Smooth muscle cell (in vitro differentiated cells): Measurements from ENCODE around the gene UVSSA. TPM values are rescaled to one million over a fixed set of nuclear protein-coding genes. Genes with fewer than 3 reads are reported as not detected.

ENCODE experiments used
- DNase-seq: peaks from one replicate; lab custom pipeline; 2025; ENCODE audit not compliant: unreplicated experiment; lab: John Stamatoyannopoulos, UW
- H2AFZ ChIP-seq: fragments of 200-600 bp; sonication (generic); 2 replicates; pipeline ENCODE4 v1.6.0; 2016; ENCODE audit warnings: antibody characterized with exemption, low read depth, mild to moderate bottlenecking
- H3F3A ChIP-seq: fragments of 200-600 bp; sonication (generic); 2 replicates; pipeline ENCODE4 v1.6.0; 2017; ENCODE audit warnings: antibody characterized with exemption, low read depth
- H3K27ac ChIP-seq: fragments of 200-600 bp; sonication (generic); 2 replicates; pipeline ENCODE4 v1.5.1; 2016; ENCODE audit warnings: low read depth, mild to moderate bottlenecking
- H3K27me3 ChIP-seq: fragments of 200-600 bp; sonication (generic); 2 replicates; pipeline ENCODE4 v1.6.1; 2016; ENCODE audit warnings: low read depth, mild to moderate bottlenecking
- H3K36me3 ChIP-seq: fragments of 200-600 bp; sonication (generic); 2 replicates; pipeline ENCODE4 v1.5.1; 2016; ENCODE audit warnings: low read depth
- H3K4me1 ChIP-seq: fragments of 200-600 bp; sonication (generic); 2 replicates; pipeline ENCODE4 v1.5.1; 2016; ENCODE audit warnings: low read depth
- H3K4me2 ChIP-seq: fragments of 200-600 bp; sonication (generic); 2 replicates; pipeline ENCODE4 v1.6.0; 2016; ENCODE audit warnings: mild to moderate bottlenecking
- H3K4me3 ChIP-seq: fragments of 200-600 bp; sonication (generic); 2 replicates; pipeline ENCODE4 v1.5.1; 2016; ENCODE audit warnings: mild to moderate bottlenecking
- H3K79me2 ChIP-seq: fragments of 200-600 bp; sonication (generic); 2 replicates; pipeline ENCODE4 v1.6.0; 2016; ENCODE audit warnings: low read depth, mild to moderate bottlenecking
- H3K9ac ChIP-seq: fragments of 200-600 bp; sonication (generic); 2 replicates; pipeline ENCODE4 v1.6.0; 2016; ENCODE audit warnings: low read depth
- H3K9me3 ChIP-seq: fragments of 200-600 bp; sonication (generic); replicated peaks from 2 replicates; pipeline ENCODE4 v1.5.1; 2016; ENCODE audit warnings: low read depth
- H4K20me1 ChIP-seq: fragments of 200-600 bp; sonication (generic); 2 replicates; pipeline ENCODE4 v1.6.0; 2016; ENCODE audit warnings: low read depth
- WGBS: methylation state at CpG from one replicate; pipeline ENCODE4 v1.1.7; 2016; ENCODE audit warnings: low lambda C conversion rate; 5-methylcytosine and 5-hydroxymethylcytosine counted together
- polyA plus RNA-seq: library from polyadenylated mRNA; unstranded; fragments of >200 nt; fragmentation: Nextera tagmentation; extraction: Ambion mirVana; gene quantifications from 2 replicates; pipeline ENCODE4 v1.2.1, GENCODE V29; 2016
- total RNA-seq: library from RNA; depleted of rRNA; stranded (reverse); fragments of >200 nt; gene quantifications from 2 replicates; pipeline ENCODE4 v1.2.3, GENCODE V29; 2014
- TF ChIP-seq, protein P1 (sequence below): fragments of 200-600 bp; sonication (generic); IDR thresholded peaks from 2 replicates; pipeline ENCODE4 v1.5.1; 2017; ENCODE audit warnings: borderline replicate concordance, mild to moderate bottlenecking, antibody characterized with exemption; ENCODE audit not compliant: insufficient read depth, poor library complexity, severe bottlenecking

UVSSA gene
- total and polyA plus RNA-seq, 2 experiments from 2014 or later: 9.0 to 13.0 TPM

DNA sequence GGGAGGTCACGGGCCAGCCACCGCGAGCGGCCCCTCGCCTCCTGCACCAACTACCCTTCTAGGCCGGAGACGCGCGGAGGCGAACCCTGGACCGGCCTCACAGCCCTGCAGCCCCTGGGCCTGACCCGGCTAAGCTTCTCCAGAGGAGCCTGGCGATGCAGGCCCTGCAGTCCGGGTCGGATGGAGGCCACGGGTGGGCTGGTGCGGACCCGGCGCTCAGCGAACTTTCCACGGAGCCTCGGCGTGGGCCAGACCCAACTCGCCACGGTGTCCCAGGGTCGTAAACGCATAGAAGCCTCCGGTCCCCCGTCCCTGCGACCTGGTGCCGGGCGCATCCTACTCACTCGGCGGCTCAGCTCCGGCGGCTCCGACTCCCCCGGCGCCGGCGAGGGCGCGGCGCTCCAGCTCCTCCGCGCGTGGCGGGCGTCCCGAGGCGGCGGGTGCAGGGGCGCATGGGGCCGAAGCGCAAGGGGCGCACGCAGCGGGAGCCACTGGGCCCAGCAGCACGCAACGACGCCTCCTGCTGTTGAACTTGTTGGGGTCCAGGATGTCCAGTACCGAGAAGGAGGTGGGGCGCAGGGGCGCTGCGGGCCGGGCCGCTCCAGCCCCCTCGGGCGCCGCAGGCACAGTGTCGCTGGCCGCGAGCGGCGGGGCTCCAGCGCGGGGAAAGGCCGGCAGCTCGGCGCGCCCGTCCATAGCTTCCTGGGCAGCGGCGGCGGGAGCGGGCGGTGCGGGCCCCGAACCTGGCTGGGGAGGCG lies 58.8 kb downstream of the UVSSA start:
- Histone ChIP-seq H3K27ac (no peak overlapping the region), H4K20me1 (no peaks in the 10 kb centered on the region), H3K36me3 (no peaks in the 10 kb centered on the region), H3K4me2 (no peak overlapping the region), H3K9ac (no peak overlapping the region), H3K9me3 (no peaks in the 10 kb centered on the region), H3F3A (no peaks in the 10 kb centered on the region), H2AFZ (no peak overlapping the region), H3K4me1 (no peaks in the 10 kb centered on the region), H3K4me3 (no peak overlapping the region), H3K27me3 (peaks cover 86% of the 10 kb centered on the region), H3K79me2 (no peaks in the 10 kb centered on the region)
- 39% methylated on average over 81 of the region's 90 CpGs for WGBS
- TF ChIP-seq, protein P1, sequence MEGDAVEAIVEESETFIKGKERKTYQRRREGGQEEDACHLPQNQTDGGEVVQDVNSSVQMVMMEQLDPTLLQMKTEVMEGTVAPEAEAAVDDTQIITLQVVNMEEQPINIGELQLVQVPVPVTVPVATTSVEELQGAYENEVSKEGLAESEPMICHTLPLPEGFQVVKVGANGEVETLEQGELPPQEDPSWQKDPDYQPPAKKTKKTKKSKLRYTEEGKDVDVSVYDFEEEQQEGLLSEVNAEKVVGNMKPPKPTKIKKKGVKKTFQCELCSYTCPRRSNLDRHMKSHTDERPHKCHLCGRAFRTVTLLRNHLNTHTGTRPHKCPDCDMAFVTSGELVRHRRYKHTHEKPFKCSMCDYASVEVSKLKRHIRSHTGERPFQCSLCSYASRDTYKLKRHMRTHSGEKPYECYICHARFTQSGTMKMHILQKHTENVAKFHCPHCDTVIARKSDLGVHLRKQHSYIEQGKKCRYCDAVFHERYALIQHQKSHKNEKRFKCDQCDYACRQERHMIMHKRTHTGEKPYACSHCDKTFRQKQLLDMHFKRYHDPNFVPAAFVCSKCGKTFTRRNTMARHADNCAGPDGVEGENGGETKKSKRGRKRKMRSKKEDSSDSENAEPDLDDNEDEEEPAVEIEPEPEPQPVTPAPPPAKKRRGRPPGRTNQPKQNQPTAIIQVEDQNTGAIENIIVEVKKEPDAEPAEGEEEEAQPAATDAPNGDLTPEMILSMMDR: no peak
- no peak for DNase-seq

DNA sequence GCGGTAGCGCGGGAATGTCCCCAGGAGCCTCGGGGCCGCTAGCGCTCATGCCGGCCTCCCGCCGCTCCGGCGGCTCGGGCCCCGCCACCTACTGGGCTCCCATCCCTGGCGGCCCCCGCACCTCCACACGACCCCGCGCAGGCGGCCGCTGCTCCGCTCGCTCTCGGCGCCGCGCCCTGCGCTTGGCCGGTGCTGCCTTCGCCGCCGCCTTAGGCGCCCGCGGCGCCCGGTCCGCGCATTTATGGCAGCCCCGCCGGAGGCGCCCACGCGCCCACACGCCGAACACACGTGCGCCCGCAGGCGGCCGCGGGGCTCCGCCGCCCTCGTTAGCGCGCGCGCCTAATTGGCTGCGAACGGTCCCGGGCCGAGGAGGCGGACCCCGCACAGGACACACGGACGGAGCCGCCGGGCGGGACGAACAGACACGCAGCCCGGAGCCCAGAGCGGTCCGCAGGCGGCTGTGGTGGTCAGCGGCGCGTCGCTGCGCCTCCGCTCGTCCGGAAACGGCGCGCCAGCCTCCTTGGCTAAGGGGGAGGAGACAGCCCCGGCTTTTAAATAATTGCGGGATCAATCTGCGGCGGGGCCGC lies 59.5 kb downstream of the UVSSA start, which contains the start of gene NKX1-1:
Gene NKX1-1 (minus strand): TSS at position 49 of the 587 bp plus-strand sequence. CDS start 0 bp downstream, at position 49.
- 11% methylated on average over 70 of the region's 91 CpGs for WGBS
- H3K9ac ChIP-seq: no peak within 1 kb of the TSS
- H4K20me1 ChIP-seq: no peaks in the 10 kb centered on the region
- no peaks in the 10 kb centered on the region for H3K36me3 ChIP-seq
- H3K4me1 ChIP-seq: no peaks in the 10 kb centered on the region
- H3K4me2 ChIP-seq: no peak within 1 kb of the TSS
- no peak within 1 kb of the TSS for H3K27ac ChIP-seq
- DNase-seq: no peak
- no peaks in the 10 kb centered on the region for H3K79me2 ChIP-seq
- H3K9me3 ChIP-seq: no peaks in the 10 kb centered on the region
- no peaks in the 10 kb centered on the region for H3F3A ChIP-seq
- H3K4me3 ChIP-seq: no peak within 1 kb of the TSS
- no peak within 1 kb of the TSS for H2AFZ ChIP-seq
- TF ChIP-seq, protein P1: no peak
- H3K27me3 ChIP-seq: peaks cover 86% of the 10 kb centered on the region

GRCh38 chr4:1406981-1407656 lies 60.1 kb downstream of the UVSSA start:
- DNase-seq: no peak
- Histone ChIP-seq H3K4me3 (no peak overlapping the region), H3K27me3 (peaks cover 86% of the 10 kb centered on the region), H3K4me1 (no peaks in the 10 kb centered on the region), H3K9me3 (no peaks in the 10 kb centered on the region), H3K27ac (no peak overlapping the region), H3K36me3 (no peaks in the 10 kb centered on the region), H3K4me2 (no peak overlapping the region), H3K9ac (no peak overlapping the region), H3K79me2 (no peaks in the 10 kb centered on the region), H2AFZ (no peak overlapping the region), H4K20me1 (no peaks in the 10 kb centered on the region), H3F3A (no peaks in the 10 kb centered on the region)
- WGBS: 32% methylated on average over 31 of the region's 50 CpGs
- TF ChIP-seq, protein P1: no peak
